ENCODE measurements around the gene PWWP2B.

The PWWP2B gene

DNA sequence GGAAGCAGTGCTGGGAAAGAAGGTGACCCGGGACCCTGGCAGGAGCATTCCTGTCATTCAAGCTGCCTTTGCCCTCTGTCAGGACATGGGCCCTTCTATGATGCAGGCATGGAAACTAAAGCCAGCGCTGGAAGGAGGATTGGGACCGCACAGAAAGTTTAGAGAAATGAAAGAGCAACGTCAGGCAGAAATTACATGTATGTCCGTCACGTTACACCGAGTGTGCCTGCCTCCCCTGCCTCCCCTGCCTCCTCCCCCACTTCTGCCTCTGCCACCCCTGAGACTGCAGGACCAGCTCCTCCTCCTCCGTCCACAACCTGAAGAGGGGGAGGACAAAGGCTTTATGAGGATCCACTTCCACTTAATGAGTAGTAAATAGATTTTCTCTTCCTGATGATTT is 13.9 kb upstream of the PWWP2B start:
- Histone ChIP-seq H3K27ac (no peak overlapping the region), H4K20me1 (ENCODE audit: insufficient read depth) (no peaks in the 10 kb centered on the region), H3K27me3 (ENCODE audit: insufficient read depth, low read depth) (peaks cover 65% of the 10 kb centered on the region), H3K4me1 (ENCODE audit: low read depth, poor library complexity, severe bottlenecking) (peaks cover 5% of the 10 kb centered on the region), H2AFZ (ENCODE audit: low read depth) (no peak overlapping the region), H3K9ac (no peak overlapping the region), H3K4me2 (no peak overlapping the region), H3K4me3 (IDR thresholded peaks at IDR 0.05; ENCODE audit: insufficient read depth, low read depth, low read length) (no peak overlapping the region), H3K36me3 (ENCODE audit: insufficient read depth) (no peaks in the 10 kb centered on the region), H3K79me2 (ENCODE audit: insufficient read depth, low read depth) (no peaks in the 10 kb centered on the region)
- TF ChIP-seq, protein P1, sequence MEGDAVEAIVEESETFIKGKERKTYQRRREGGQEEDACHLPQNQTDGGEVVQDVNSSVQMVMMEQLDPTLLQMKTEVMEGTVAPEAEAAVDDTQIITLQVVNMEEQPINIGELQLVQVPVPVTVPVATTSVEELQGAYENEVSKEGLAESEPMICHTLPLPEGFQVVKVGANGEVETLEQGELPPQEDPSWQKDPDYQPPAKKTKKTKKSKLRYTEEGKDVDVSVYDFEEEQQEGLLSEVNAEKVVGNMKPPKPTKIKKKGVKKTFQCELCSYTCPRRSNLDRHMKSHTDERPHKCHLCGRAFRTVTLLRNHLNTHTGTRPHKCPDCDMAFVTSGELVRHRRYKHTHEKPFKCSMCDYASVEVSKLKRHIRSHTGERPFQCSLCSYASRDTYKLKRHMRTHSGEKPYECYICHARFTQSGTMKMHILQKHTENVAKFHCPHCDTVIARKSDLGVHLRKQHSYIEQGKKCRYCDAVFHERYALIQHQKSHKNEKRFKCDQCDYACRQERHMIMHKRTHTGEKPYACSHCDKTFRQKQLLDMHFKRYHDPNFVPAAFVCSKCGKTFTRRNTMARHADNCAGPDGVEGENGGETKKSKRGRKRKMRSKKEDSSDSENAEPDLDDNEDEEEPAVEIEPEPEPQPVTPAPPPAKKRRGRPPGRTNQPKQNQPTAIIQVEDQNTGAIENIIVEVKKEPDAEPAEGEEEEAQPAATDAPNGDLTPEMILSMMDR (conservative IDR thresholded peaks at IDR 0.05; ENCODE audit: low read depth, low read length) = no peak

DNA sequence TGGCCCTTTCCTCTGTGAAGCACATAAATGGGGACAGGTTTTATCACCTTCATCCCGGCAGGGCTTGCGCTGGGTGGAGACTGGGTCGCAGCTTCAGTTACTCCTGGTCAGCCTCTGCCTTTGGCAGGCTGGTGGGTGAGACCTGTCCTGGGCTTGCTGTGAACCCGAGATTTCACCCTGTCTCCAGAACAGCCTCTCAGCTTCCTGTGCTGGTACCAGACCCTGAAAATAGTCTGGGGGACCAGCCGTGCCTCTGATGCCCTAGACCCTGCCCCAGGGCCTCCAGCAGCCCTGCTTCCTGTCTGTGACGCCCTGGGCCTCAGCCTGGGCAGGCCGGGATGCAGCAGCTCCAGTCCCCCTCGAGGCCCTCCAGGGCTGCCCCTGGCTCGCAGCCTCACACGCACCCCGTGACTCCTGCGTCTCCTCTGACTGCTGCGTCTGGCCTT is 13.2 kb upstream of the PWWP2B start:
- no peaks in the 10 kb centered on the region for H4K20me1 ChIP-seq (ENCODE audit: insufficient read depth)
- H3K4me2 ChIP-seq = no peak overlapping the region
- no peak overlapping the region for H2AFZ ChIP-seq (ENCODE audit: low read depth)
- H3K36me3 ChIP-seq (ENCODE audit: insufficient read depth) = no peaks in the 10 kb centered on the region
- H3K4me1 ChIP-seq (ENCODE audit: low read depth, poor library complexity, severe bottlenecking) = peaks cover 5% of the 10 kb centered on the region
- H3K27me3 ChIP-seq (ENCODE audit: insufficient read depth, low read depth) = peaks cover 58% of the 10 kb centered on the region
- H3K9ac ChIP-seq = no peak overlapping the region
- TF ChIP-seq, protein P1 (conservative IDR thresholded peaks at IDR 0.05; ENCODE audit: low read depth, low read length) = no peak
- no peaks in the 10 kb centered on the region for H3K79me2 ChIP-seq (ENCODE audit: insufficient read depth, low read depth)
- no peak overlapping the region for H3K27ac ChIP-seq
- H3K4me3 ChIP-seq (IDR thresholded peaks at IDR 0.05; ENCODE audit: insufficient read depth, low read depth, low read length) = no peak overlapping the region

DNA sequence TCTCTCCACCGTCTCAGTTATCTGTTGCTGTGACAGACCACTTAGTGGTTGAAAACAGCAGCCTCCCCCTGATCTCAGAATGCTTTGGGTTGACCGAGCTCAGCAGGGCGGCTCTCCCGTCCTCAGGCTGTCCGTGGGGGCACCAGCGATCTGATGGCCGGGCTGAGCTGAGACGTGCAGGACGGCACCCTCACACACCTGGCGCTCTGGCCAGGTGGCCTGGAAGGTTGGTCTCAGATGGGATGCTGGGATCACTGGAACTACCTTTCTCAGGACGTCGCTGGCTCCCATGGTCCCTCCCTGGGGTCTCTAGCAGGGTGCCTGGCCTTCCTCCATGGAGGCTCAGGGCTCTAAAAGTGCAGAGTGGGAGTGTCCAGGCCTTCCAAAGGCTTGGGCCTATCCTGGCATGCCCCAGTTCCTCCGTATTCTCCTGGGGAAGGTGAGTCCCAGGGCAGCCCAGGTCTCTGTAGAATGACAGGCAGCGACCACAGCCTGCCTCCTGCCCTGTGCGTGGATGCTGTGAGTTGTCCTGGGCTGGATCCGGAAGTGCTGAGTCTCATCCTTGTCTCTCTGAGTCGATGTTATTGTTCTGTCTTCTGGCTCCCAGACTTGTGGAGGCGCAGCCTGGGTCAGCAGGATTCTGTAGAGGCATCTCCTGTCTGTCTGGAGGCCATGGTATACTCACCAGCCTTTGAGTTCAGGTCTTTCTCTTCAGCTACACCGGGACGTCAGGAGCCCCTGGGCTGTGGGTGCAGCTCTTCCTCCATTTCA is 12.2 kb upstream of the PWWP2B start:
- TF ChIP-seq, protein P1 (conservative IDR thresholded peaks at IDR 0.05; ENCODE audit: low read depth, low read length) = no peak
- H3K27me3 ChIP-seq (ENCODE audit: insufficient read depth, low read depth) = peaks cover 50% of the 10 kb centered on the region
- H4K20me1 ChIP-seq (ENCODE audit: insufficient read depth) = no peaks in the 10 kb centered on the region
- no peaks in the 10 kb centered on the region for H3K36me3 ChIP-seq (ENCODE audit: insufficient read depth)
- no peak overlapping the region for H3K4me3 ChIP-seq (IDR thresholded peaks at IDR 0.05; ENCODE audit: insufficient read depth, low read depth, low read length)
- H3K9ac ChIP-seq = no peak overlapping the region
- H3K79me2 ChIP-seq (ENCODE audit: insufficient read depth, low read depth) = no peaks in the 10 kb centered on the region
- H3K4me1 ChIP-seq (ENCODE audit: low read depth, poor library complexity, severe bottlenecking) = peaks cover 15% of the 10 kb centered on the region
- no peak overlapping the region for H3K4me2 ChIP-seq
- no peak overlapping the region for H2AFZ ChIP-seq (ENCODE audit: low read depth)
- no peak overlapping the region for H3K27ac ChIP-seq

DNA sequence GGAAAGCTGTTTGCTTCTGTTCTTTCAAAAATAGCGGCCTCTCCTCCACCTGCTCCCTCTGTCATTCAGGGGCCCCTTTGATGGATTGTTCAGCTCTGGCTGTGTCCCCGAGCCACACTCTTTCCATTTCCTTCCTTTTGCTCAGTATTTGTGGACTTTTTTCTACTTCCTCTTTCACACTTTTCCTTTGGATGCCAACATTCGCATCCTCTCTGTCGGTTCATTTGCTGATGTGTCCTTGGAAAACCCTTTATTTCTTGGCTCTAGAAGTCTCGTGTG is 11.7 kb upstream of the PWWP2B start:
- H3K9ac ChIP-seq = no peak overlapping the region
- no peaks in the 10 kb centered on the region for H3K36me3 ChIP-seq (ENCODE audit: insufficient read depth)
- H3K4me2 ChIP-seq = no peak overlapping the region
- TF ChIP-seq, protein P1 (conservative IDR thresholded peaks at IDR 0.05; ENCODE audit: low read depth, low read length) = no peak
- H4K20me1 ChIP-seq (ENCODE audit: insufficient read depth) = no peaks in the 10 kb centered on the region
- H3K4me3 ChIP-seq (IDR thresholded peaks at IDR 0.05; ENCODE audit: insufficient read depth, low read depth, low read length) = no peak overlapping the region
- peaks cover 21% of the 10 kb centered on the region for H3K4me1 ChIP-seq (ENCODE audit: low read depth, poor library complexity, severe bottlenecking)
- H3K27me3 ChIP-seq (ENCODE audit: insufficient read depth, low read depth) = peaks cover 44% of the 10 kb centered on the region
- no peak overlapping the region for H2AFZ ChIP-seq (ENCODE audit: low read depth)
- H3K79me2 ChIP-seq (ENCODE audit: insufficient read depth, low read depth) = no peaks in the 10 kb centered on the region
- H3K27ac ChIP-seq = no peak overlapping the region
